RWPE1 (cell line): Measurements from ENCODE around the gene CDNF.

Experiments used
- CTCF ChIA-PET: fragments of 350-600 bp; sonication (Branson Sonifier 250); formaldehyde crosslinking; extraction: SDS; loops from one replicate; lab custom pipeline; 2021; lab: Yijun Ruan, JAX
- POLR2A ChIA-PET: fragments of 400-600 bp; formaldehyde crosslinking; extraction: SDS; loops from one replicate; lab custom pipeline; 2020; ENCODE audit warnings: antibody characterized with exemption; ENCODE audit not compliant: low non-redundant PET; lab: Yijun Ruan, JAX
- DNase-seq: peaks from one replicate; pipeline ENCODE4 v3.0.0; 2012; ENCODE audit warnings: low spot score
- H3K27ac ChIP-seq: fragments of 450-650 bp; 2 replicates; pipeline ENCODE4 v1.5.1; 2017
- TF ChIP-seq, protein P1 (sequence below): fragments of 450-650 bp; conservative IDR thresholded peaks from 2 replicates; pipeline ENCODE4 v1.5.1; 2017; ENCODE audit warnings: low read depth, mild to moderate bottlenecking

Gene CDNF

DNA sequence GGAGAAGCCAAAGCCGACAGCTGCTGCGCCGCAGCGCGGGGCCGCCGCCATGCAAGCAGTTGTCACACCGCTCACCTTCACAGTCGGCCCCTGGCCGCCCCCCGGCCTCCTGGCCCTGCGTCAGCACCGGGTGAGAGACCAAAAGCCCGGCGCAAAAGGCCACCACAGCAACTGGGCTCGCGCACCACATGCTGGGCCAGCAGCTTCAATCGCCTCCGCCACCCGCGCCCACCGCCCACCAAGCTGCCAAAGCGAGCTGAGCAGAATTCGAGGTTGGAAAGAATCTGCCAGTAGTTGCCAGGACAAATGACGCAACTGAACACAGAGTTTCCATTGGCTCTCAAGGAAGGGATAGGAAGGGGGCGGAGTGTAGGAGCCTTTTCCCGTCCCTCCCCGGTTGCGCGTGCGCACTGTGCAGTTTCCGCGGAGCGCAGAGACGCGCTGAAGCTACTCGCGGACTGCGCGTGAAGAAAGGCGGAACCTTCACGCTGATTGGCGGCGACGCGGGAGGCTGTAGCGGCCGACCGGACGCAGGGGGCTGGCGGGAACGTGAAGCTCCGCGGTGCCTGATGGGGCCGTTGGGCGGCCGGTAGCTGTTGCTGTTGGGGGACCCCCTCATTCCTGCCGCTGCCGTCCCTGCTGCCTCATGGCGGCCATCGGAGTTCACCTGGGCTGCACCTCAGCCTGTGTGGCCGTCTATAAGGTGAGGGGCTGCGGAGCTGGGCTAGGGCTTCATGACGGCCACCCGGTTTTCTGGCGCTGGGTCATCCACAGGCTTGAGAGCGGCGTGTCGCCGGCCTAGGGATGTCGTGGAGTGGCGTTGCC, at the start of gene CDNF, which contains the start of the genes HSPA14 and MSANTD7:
Gene CDNF, minus strand, starts transcription at position 281 of the 825 bp plus-strand sequence. Its CDS starts 91 bp downstream, at position 190.
Gene HSPA14, plus strand, starts transcription at position 550 of the 825 bp plus-strand sequence. Its CDS starts 97 bp downstream, at position 647.
Gene MSANTD7, plus strand, starts transcription at position 550 of the 825 bp plus-strand sequence. CDS start 3,979 bp downstream, outside the sequence.
- DNase-seq, result peak; percentile 98
- TF ChIP-seq, protein P1, sequence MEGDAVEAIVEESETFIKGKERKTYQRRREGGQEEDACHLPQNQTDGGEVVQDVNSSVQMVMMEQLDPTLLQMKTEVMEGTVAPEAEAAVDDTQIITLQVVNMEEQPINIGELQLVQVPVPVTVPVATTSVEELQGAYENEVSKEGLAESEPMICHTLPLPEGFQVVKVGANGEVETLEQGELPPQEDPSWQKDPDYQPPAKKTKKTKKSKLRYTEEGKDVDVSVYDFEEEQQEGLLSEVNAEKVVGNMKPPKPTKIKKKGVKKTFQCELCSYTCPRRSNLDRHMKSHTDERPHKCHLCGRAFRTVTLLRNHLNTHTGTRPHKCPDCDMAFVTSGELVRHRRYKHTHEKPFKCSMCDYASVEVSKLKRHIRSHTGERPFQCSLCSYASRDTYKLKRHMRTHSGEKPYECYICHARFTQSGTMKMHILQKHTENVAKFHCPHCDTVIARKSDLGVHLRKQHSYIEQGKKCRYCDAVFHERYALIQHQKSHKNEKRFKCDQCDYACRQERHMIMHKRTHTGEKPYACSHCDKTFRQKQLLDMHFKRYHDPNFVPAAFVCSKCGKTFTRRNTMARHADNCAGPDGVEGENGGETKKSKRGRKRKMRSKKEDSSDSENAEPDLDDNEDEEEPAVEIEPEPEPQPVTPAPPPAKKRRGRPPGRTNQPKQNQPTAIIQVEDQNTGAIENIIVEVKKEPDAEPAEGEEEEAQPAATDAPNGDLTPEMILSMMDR, result no peak
- CTCF ChIA-PET, result interaction anchor here (0.6 to 1.9 kb wide), 3 partner anchors 15 to 268 kb away, joined by 3 to 6 read pairs (median 6); no protein-coding TSS in a partner anchor
- H3K27ac ChIP-seq, result peak within 1 kb of the TSS; percentile 87
- POLR2A ChIA-PET, result no interaction called here

DNA sequence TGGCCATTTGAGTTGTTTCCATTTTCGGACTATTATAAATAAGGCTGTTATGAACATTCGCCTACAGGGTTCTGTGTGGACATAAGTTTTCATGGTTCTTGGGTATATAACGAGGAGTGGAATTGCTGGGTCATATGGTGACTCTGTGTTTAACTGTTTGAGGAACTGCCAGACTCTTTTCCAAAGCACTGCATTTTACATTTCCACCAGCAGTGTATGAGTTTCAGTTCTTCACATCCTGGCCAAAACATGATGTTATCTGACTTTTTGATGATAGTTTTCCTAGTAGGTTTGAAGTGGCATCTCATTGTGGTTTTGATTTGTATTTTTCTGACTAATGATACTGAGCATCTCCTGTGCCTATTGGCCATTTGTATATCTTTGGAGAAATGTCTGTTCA, 46.2 kb upstream of the CDNF start:
- no peak overlapping the region for H3K27ac ChIP-seq
- CTCF ChIA-PET, result no interaction called here
- TF ChIP-seq, protein P1, result no peak
- no peak for DNase-seq
- POLR2A ChIA-PET, result no interaction called here

DNA sequence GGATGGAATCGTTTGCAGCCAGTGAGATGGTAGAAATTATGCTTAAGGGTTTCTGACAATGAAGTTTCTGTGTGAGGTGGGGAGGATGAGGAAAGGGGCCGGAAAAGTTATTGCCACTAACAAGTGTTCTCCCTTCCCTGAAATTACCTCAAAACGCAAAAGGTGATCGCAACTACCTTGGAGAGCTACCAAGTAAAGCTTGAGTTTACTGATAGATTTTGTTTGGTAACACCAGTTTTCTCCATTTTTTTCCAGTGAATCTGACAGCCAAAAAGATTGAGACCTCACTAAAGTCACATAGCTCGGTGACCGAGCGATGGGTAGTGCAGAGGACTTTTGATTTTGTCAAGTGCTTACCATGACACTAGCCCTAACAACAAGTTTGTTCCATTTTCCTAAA, 42.4 kb upstream of the CDNF start:
- TF ChIP-seq, protein P1, result no peak
- ChIA-PET POLR2A (no interaction called here), CTCF (no interaction called here)
- H3K27ac ChIP-seq, result no peak overlapping the region
- DNase-seq, result peak; percentile 8

DNA sequence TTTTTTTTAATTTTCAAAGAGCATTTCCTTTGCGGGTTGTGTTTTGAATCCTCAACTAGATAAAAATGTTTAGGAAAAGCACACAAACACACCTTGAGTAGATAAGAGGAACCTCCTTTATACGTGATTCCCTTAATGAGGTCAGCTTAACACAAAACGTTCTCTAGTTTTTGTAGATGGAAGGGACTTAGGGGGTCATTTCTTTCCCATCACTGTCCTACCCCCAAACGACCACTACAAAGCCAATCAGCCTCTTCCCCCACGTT, 42.0 kb upstream of the CDNF start:
- DNase-seq, result no peak
- CTCF ChIA-PET, result interaction anchor here (0.6 kb wide), 1 partner anchor 84 kb away, joined by 3 read pairs; no protein-coding TSS in a partner anchor
- TF ChIP-seq, protein P1, result no peak
- POLR2A ChIA-PET, result no interaction called here
- H3K27ac ChIP-seq, result no peak overlapping the region

DNA sequence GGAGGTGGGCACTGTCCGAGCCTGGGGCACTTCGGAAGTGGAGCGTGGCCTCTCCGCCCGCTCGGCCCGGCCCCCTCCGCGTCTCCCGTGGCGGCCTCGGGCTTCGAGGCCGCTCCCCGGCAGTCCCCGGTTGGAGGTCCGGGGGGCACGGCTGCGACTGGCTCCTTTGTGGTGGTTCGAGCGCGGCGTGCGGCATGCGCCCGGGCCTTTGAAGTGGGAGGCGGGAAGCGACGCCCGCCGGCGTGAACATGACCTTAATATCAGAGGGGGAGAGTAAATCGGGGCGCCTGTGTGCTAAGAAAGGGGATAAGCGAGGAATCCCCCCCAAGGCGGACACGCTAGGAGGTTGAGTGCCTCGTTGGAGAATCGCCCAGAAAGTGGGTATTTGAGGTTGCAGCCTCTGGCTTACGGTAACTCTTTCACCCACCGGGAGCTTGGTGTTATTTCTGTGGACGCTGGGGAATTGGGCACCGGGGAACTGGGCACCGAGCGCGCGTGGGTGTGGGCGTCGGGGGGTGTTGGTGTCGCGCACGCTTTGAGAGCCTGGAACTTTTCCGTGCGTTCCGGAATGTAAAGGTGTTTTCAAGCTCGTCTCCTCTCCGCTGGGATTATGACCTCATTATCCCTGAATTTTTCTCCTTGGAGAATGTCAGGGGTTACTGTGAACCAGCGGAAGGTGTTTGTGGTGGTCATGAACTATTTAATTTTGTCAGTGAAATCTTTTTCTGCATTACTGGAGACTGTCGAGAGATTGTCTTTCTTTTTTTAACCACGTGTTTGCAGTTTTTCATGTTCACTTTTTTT, 41.5 kb upstream of the CDNF start:
- TF ChIP-seq, protein P1, result no peak
- ChIA-PET CTCF (interaction anchor here (0.6 kb wide), 1 partner anchor 85 kb away, joined by 3 read pairs; no protein-coding TSS in a partner anchor), POLR2A (interaction anchor here (1.1 kb wide), 1 partner anchor 80 kb away, joined by 3 read pairs; the partner anchor contains the start of gene MEIG1)
- H3K27ac ChIP-seq, result peak overlapping the region; percentile 96
- DNase-seq, result peak; percentile 26
